GM21529 (cell line): Measurements from ENCODE around the gene ATP13A3.

Experiments
- ATAC-seq: cut with Tn5 transposase; IDR thresholded peaks from one replicate; pipeline ENCODE4 v1.9.1; 2021; ENCODE audit not compliant: unreplicated experiment

Gene ATP13A3

DNA sequence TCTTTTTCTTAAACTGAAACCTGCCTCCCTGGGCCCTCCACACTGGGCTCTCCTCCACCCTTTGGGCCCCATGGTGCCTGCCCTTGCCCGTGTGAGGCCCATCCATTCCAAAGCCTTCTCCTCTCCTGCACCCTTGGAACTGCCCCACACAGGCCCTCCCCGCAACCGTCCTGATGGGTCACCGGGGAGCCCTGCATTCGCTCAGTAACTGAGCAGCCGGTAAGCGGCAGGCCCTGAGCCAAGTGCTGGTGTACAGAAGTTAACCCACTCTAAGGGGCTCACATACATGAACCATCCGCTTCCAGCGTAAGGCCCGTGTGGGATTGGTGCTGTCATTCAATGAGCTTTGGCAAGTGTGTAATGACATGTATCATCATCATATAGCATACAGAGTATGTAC is 111.9 kb downstream of the ATP13A3 start:
- no peak for ATAC-seq

DNA sequence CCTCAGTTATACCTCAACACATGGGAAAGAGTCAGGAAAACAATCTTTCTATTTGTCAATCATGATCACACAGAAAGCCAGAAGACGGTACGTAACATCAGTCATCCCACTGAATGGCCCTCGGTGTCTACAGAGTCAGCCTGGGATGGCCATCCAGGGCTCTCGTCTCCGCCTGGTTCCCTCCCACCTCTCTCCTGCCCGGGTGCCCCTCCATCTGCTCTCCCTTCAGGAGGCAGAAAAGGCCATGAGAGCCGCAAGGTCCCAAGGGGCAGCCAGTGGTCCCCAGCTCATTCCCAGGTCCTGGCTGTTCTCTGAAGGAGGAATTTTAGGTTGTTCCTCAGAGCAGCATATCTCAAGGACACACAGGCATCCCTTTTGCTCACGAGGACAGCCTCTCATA is 112.9 kb downstream of the ATP13A3 start:
- no peak for ATAC-seq

- ATAC-seq: no peak
Measured at GRCh38 chr3:194373028-194373427, 113.8 kb downstream of the ATP13A3 start.

- no peak for ATAC-seq
Measured at GRCh38 chr3:194370753-194371152, 116.0 kb downstream of the ATP13A3 start.

GRCh38 chr3:194369522-194370279 is 117.1 kb downstream of the ATP13A3 start, which contains the start of gene LRRC15:
Gene LRRC15, minus strand, starts transcription at chr3:194369743. Its CDS starts 8,700 bp downstream, at chr3:194361043.
- ATAC-seq: no peak

- ATAC-seq: no peak
Measured at GRCh38 chr3:194368918-194369317, 117.9 kb downstream of the ATP13A3 start.

- no peak for ATAC-seq
Measured at GRCh38 chr3:194367992-194368841, 118.6 kb downstream of the ATP13A3 start.

DNA sequence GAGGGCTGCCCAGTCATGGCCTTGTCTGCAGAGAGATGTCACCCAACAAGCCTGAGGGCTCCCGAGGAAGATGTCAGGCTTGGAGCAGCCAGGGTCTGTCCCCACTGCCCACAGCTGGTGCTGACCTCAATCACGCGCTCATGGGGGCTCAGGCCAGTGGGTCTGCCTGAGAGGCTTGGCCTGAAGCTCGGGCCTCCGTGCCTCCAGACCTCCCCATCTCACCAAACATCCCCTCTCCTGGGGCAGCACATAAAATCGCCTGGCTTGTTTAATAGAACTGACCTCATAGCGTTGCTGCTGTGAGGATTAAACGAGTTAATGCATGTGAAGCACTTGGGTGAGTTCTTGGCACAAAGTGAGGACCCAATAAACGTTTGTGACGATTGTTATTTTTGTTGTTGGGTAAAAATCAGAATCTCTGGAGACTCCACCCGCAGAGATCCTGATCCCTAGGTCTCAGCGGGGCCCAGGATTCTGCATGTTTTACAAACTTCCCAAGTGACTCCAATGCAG is 120.8 kb downstream of the ATP13A3 start:
- ATAC-seq: no peak

- no peak for ATAC-seq
Measured at GRCh38 chr3:194365526-194365925, 121.3 kb downstream of the ATP13A3 start.

DNA sequence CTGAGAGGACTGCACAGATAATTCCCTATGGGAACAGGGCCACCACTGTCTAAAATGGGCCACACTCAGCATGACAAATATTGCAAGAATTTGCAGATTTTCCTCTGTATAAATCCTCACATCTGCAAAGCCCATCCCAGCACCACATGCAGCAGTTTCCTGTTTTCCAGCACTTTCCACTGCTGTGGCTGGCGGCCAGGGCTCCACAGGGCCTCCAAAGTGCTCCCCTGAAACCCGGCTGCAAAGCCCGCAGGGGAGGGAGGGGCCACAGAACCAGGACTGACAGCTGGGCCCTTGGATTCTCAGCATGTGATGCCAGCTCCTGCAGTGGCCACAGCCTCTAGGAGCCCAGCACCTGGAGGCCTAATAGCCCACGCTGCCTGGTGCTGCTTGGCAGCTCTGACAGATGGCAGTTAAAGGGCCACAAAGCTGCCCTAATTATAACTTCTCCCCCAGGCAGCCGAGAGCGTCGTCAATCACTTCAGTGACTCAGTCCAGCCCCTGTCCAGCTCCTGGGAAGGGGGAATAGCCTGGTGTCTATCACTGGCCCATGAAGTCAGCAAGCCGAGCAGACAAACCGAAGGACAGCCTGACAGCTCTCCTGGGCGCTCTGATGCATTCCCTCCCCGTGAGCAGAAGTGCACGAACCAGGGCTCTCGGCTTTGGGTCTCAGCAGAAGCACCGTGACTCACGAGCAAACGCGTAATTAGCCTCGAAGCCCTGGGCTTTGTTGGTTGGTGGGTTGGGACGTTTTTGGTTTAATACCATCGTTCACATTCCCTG is 122.0 kb downstream of the ATP13A3 start:
- no peak for ATAC-seq

GRCh38 chr3:194364314-194364651 is 122.5 kb downstream of the ATP13A3 start:
- no peak for ATAC-seq

- no peak for ATAC-seq
Measured at GRCh38 chr3:194360568-194360967, 126.2 kb downstream of the ATP13A3 start.

- ATAC-seq: no peak
Measured at GRCh38 chr3:194357681-194358080, 129.1 kb downstream of the ATP13A3 start.

GRCh38 chr3:194355379-194355778 is 131.4 kb downstream of the ATP13A3 start:
- no peak for ATAC-seq

DNA sequence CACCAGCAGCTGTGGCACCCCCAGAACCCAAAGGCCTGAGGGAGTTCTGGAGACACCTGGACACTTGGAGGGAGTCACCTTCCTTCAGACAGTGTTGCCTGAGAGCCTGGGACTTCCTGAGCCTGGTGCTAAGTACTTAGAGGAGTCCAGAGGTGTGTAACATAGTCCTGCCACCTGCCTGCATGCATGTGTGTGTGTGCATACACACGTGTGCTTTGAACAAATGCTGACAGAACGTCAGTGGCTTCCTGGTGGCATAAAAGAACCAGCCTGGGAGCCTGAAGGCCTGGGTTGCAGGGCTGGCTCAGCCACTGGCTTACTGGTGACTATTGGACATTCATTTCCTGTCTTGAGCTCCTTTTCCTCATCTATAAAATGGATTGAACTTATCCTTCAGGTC is 132.5 kb downstream of the ATP13A3 start:
- no peak for ATAC-seq
